HepG2 (cell line): ENCODE measurements around the gene PSORS1C1. TPM values are rescaled to one million over a fixed set of nuclear protein-coding genes. Genes with fewer than 3 reads are reported as not detected.

Experiments used
- ATAC-seq: fragments of 200-7000 bp; cut with Tn5 transposase; 3 replicates; pipeline ENCODE4 v1.9.1; 2020; ENCODE audit warnings: mild to moderate bottlenecking, moderate library complexity
- BruUV-seq: library from RNA; stranded (reverse); fragments of 400-500 nt; replicated peaks from 2 replicates; lab custom pipeline; 2021; lab: Mats Ljungman, UMichigan
- CTCF ChIA-PET: fragments of 300-600 bp; formaldehyde crosslinking; extraction: SDS; loops from one replicate; lab custom pipeline; 2021; ENCODE audit warnings: low total read pairs, inconsistent platforms, low intra/inter-chr PET ratio; lab: Yijun Ruan, JAX
- POLR2A ChIA-PET: fragments of 350-600 bp; sonication (Branson Sonifier 250); formaldehyde crosslinking; loops from one replicate; lab custom pipeline; 2020; ENCODE audit warnings: antibody characterized with exemption, inconsistent platforms; lab: Yijun Ruan, JAX
- DNase-seq: peaks from one replicate; pipeline ENCODE4 v3.0.0-alpha.2; 2015; ENCODE audit warnings: low spot score
- FAIRE-seq: peaks from 3 replicates; lab custom pipeline; 2011; peaks lifted over from hg19 to GRCh38; lab: Jason Lieb, UNC
- H2AFZ ChIP-seq: one replicate; pipeline ENCODE4 v1.6.1; 2011; ENCODE audit warnings: low read length, inconsistent platforms
- H3K27ac ChIP-seq: fragments of 300-600 bp; 3 replicates; pipeline ENCODE4 v1.8.0; 2011; ENCODE audit warnings: mixed run types, mild to moderate bottlenecking, mixed read lengths, low read length, inconsistent platforms; ENCODE audit not compliant: insufficient read depth; ENCODE audit errors: extremely low read length
- H3K27me3 ChIP-seq, 2 experiments: fragments of 200-600 bp in 1 of 2; 2 replicates in 1 of 2; 3 replicates in 1 of 2; pipeline versions ENCODE4 v1.6.0 to v1.8.0; 2011; ENCODE audit warnings: low read length in 2 of 2, mild to moderate bottlenecking in 2 of 2, moderate library complexity in 2 of 2, inconsistent platforms in 1 of 2; ENCODE audit not compliant: insufficient read depth in 2 of 2, control insufficient read depth in 1 of 2
- H3K36me3 ChIP-seq, 2 experiments: fragments of 200-600 bp in 1 of 2; replicated peaks in 1 of 2; 2 replicates in 1 of 2; 3 replicates in 1 of 2; pipeline versions ENCODE4 v1.5.1 to v1.8.0; 2011; ENCODE audit warnings: low read length in 2 of 2, inconsistent platforms in 1 of 2; ENCODE audit not compliant: insufficient read depth in 2 of 2, control insufficient read depth in 1 of 2
- H3K4me1 ChIP-seq: 2 replicates; pipeline ENCODE4 v1.5.1; 2012; ENCODE audit warnings: low read length, inconsistent platforms; ENCODE audit not compliant: insufficient read depth
- H3K4me2 ChIP-seq: 2 replicates; pipeline ENCODE4 v1.6.0; 2011; ENCODE audit warnings: low read depth, low read length, inconsistent platforms
- H3K4me3 ChIP-seq, 3 experiments: fragments of 200-600 bp in 1 of 3; sonication (generic), shearing (Covaris generic) in 1 of 3; replicated peaks in 1 of 3; 2 replicates each; pipeline ENCODE4 v1.5.1; 2011 to 2016; ENCODE audit warnings: low read length in 3 of 3, inconsistent platforms in 2 of 3, low read depth in 2 of 3, mild to moderate bottlenecking in 2 of 3, control low read depth in 1 of 3, mixed read lengths in 1 of 3; ENCODE audit not compliant: insufficient read depth in 1 of 3
- H3K79me2 ChIP-seq: one replicate; pipeline ENCODE4 v1.6.1; 2011; ENCODE audit warnings: low read length, inconsistent platforms; ENCODE audit not compliant: insufficient read depth
- H3K9ac ChIP-seq: 2 replicates; pipeline ENCODE4 v1.6.0; 2011; ENCODE audit warnings: mild to moderate bottlenecking, low read depth, low read length, inconsistent platforms; ENCODE audit not compliant: insufficient read depth
- H3K9me3 ChIP-seq: 2 replicates; pipeline ENCODE4 v1.5.1; 2012; ENCODE audit warnings: mild to moderate bottlenecking, low read length
- H4K20me1 ChIP-seq: 2 replicates; pipeline ENCODE4 v1.6.0; 2011; ENCODE audit warnings: inconsistent platforms, mild to moderate bottlenecking, low read length, moderate library complexity; ENCODE audit not compliant: insufficient read depth
- ARNT ChIP-seq: fragments of 450-650 bp; IDR thresholded peaks from 2 replicates; pipeline ENCODE4 v1.6.1; 2017
- LCORL ChIP-seq, 2 experiments: fragments of 450-650 bp in 1 of 2; sonication (generic) in 1 of 2; formaldehyde crosslinking in 1 of 2; IDR thresholded peaks; 2 replicates each; pipeline versions ENCODE4 v1.5.0 to v1.6.1; 2017 to 2020; ENCODE audit warnings: antibody characterized with exemption in 1 of 2, missing genetic modification reagents in 1 of 2
- USF2 ChIP-seq, 2 experiments: sonication (generic) in 1 of 2; formaldehyde crosslinking in 1 of 2; IDR thresholded peaks; 2 replicates each; pipeline versions ENCODE4 v1.5.1 to v1.6.1; 2011 to 2020; ENCODE audit warnings: borderline replicate concordance in 1 of 2, low read depth in 1 of 2, low read length in 1 of 2, mild to moderate bottlenecking in 1 of 2, missing genetic modification reagents in 1 of 2, moderate library complexity in 1 of 2
- ZNF230 ChIP-seq: sonication (generic); formaldehyde crosslinking; IDR thresholded peaks from 2 replicates; pipeline ENCODE4 v1.4.0; 2020; ENCODE audit warnings: mild to moderate bottlenecking, missing genetic modification reagents
- WGBS: methylation state at CpG from one replicate; pipeline ENCODE4 v1.1.6; 2017; ENCODE audit warnings: low lambda C conversion rate; 5-methylcytosine and 5-hydroxymethylcytosine counted together
- in situ Hi-C: cut with HindIII; loops from 2 replicates; pipeline ENCODE4 v1.10.0; 2017; ENCODE audit warnings: low pct_unique_long_range_greater_than_20kb; ENCODE audit not compliant: extremely low pct_ligation_motif_present
- intact Hi-C: fragments of 100-400 bp; cut with micrococcal nuclease; formaldehyde crosslinking; loops from one replicate; pipeline ENCODE4 v1.10.0; 2022; ENCODE audit not compliant: unreplicated experiment
- polyA plus RNA-seq, 8 experiments: library from polyadenylated mRNA; depleted of rRNA in 3 of 8; stranded (reverse) in 7 of 8; unstranded in 1 of 8; fragments of >200 nt; fragmentation: Illumina TruSeq in 4 of 8; extraction: Trizol in 4 of 8; gene quantifications; 2 replicates each; pipeline versions ENCODE4 v1.2.1 to v1.2.3, GENCODE V29; 2011 to 2016; ENCODE audit warnings: low read depth in 4 of 8, missing spikeins in 1 of 8, mixed read lengths in 1 of 8; ENCODE audit not compliant: insufficient read depth in 1 of 8
- total RNA-seq, 5 experiments: library from RNA; depleted of rRNA; stranded (reverse); fragments of >200 nt; fragmentation: Illumina TruSeq; extraction: Trizol; gene quantifications; 2 replicates each; pipeline ENCODE4 v1.2.3, GENCODE V29; 2016; ENCODE audit warnings: low read depth in 1 of 5

The PSORS1C1 gene
- total and polyA plus RNA-seq, 2 of the 13 experiments (the other 11 are each of a cell fraction or from before 2014, with no cell fraction given), result 0.01 to 0.02 TPM

GRCh38 chr6:31169123-31169857 lies 54.7 kb downstream of the PSORS1C1 start:
- H3K4me1 ChIP-seq, result no peaks in the 10 kb centered on the region
- H3K4me3 ChIP-seq, result no peak overlapping the region
- in situ Hi-C loops, result no loop called here
- ChIA-PET CTCF (no interaction called here), POLR2A (no interaction called here)
- no peak overlapping the region for H3K27ac ChIP-seq
- H3K9ac ChIP-seq, result no peak overlapping the region
- no peak overlapping the region for H2AFZ ChIP-seq
- no TSS peak for BruUV-seq
- DNase-seq (no peak), FAIRE-seq (peak; percentile 28), ATAC-seq (no peak)
- TF ChIP-seq USF2 (IDR thresholded peaks at IDR 0.05; ENCODE audit: low read depth, low read length) (no peak), USF2 (CRISPR knock-in tag; IDR thresholded peaks at IDR 0.05; ENCODE audit: borderline replicate concordance) (no peak), ARNT (no peak), ZNF230 (CRISPR knock-in tag) (no peak), LCORL (IDR thresholded peaks at IDR 0.05) (no peak), LCORL (CRISPR knock-in tag; IDR thresholded peaks at IDR 0.05) (no peak)
- no peaks in the 10 kb centered on the region for H3K9me3 ChIP-seq
- intact Hi-C loops, result no loop called here
- no peak overlapping the region for H3K4me2 ChIP-seq
- peaks cover 6 to 15% of the 10 kb centered on the region in 2 experiments; a peak in 3 of 5 replicates for H3K36me3 ChIP-seq
- 79% methylated on average over 10 of the region's 10 CpGs for WGBS
- H3K79me2 ChIP-seq, result no peaks in the 10 kb centered on the region
- no peaks in the 10 kb centered on the region; the same call in 1 of the 2 replicates for H4K20me1 ChIP-seq
- H3K27me3 ChIP-seq, result no peaks in the 10 kb centered on the region
